CD4-positive, alpha-beta T cell treated with Interleukin-10 for 1 hour (primary cell): ENCODE measurements around the gene PDE5A.
"Not testable (repeated sequence)": the region's sequence is repeated elsewhere in the genome, so short reads cannot be mapped to it uniquely, and the experiment has no call there.

ENCODE experiments used
- DNase-seq: peaks from one replicate; pipeline ENCODE4 v3.0.0-alpha.2; 2020

PDE5A gene

DNA sequence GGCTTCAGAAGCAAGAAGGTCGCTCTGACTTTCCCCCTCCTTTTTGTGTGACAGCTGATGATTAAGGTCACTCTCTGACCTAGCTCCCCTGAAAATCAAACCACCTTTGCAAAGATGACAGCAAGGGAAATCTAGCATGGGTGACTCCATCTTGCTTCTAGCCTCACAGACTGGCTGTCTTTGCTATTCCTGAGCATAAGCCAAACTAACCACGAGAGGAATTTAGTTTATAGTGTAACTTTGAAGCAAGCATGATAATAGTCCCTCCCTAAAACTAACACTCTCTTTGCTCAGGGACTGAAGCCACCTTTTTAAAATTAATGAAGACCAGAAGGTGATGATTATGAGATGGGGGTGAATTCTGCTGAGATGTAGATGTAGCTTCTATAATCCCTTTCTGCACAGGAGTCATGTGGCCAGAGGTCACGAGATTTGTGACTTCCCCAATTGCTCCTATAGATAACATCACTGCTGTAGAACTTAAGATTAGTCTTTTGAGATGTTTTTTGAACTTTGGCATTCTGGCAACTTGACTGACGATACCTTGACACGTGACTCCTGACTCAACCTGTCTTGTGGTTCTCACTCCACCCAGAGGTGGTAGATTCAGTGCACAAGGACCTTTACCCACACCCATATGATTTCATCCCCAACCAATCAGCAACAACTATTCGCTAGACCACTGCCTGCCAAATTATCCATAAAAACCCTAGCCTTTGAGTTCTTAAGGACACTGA is 14.9 kb upstream of the PDE5A start:
- DNase-seq, result no peak

DNA sequence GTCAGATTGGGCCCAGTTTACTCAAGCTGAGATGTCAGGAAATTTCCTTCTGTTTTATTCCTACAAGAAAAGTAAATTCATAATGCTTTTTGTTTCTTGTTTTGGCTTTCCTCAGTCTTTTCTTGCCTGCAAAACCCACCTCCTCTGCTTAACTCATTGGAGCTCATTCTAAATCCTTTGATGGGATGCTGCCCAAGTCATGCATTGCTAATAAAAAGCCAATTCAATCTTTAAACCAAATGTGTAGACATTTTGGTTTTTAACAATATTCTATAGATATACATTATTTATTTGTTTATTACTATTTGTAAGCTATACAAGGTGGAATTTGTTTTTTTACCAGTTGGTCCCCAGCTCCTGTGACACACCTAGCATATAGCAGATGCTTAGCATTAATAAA is 13.2 kb upstream of the PDE5A start:
- no peak for DNase-seq

DNA sequence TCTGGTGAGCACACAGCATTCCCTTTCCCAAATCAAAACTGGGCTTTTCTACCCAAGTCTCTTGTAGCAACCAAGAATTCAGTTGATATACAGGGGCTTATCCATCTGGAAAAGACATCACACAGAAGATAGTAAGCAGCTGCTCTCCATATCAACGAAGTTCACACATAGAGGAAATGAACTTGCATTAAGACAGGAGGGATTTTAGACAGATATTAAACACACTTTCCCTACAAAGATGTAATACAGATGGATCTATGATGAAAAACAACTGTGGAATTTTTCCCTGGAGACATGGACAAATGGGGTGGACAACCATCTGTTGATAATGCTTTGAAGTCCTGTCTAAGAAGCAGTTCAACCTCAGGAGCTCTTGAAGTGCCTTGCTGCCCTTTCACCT is 9.8 kb upstream of the PDE5A start:
- DNase-seq, result no peak

DNA sequence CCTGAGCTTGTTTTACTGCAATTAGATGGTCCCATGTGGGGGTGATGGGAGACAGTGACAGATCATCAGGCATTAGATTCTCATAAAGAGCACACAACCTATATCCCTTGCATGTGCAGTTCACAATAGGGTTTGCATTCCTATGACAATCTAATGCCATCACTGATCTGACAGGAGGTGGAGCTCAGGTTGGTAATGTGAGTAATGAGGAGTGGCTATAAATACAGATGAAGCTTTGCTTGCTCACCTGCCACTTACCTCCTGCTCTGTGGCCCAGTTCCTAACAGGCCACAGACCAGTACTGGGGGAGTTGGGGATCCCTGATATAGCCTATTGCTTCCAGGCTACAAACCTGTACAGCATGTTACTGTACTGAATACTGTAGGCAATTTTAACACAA is 8.2 kb upstream of the PDE5A start:
- not testable (repeated sequence) for DNase-seq

DNA sequence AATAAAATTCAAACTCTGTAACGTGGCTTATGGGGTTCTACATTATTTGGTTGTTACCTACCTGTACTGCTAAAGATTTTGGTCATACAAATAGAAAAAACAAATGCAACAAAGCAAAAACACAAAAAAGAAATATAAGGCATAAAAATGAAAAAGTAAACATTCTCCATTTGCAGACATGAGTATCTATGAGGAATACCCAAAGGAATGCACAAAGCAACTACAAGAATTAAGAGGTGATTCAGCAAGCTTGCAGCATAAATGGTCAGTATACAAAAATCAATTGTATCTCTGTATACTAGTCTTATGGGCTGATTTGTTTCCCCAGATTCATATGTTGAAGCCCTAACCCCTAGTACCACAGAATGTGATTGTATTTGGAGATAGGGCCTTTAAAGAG is 3.6 kb upstream of the PDE5A start:
- no peak for DNase-seq

DNA sequence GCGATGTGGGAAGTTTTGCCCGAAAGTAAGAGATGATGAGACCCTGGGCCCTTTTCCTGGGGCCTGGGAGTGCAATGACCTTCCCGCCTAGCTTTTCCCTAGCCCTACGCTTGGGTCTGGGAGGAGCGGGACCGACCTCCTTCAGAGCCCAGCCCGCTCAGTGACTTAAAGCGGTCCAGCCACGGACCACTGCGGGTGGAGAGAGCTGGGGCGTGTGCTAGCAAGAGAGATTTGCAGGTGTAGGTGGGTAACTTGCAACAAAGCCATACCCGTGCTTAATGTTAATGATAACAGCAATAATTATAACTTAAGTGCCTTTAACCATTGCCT is 503 bp upstream of the PDE5A start:
- no peak for DNase-seq

DNA sequence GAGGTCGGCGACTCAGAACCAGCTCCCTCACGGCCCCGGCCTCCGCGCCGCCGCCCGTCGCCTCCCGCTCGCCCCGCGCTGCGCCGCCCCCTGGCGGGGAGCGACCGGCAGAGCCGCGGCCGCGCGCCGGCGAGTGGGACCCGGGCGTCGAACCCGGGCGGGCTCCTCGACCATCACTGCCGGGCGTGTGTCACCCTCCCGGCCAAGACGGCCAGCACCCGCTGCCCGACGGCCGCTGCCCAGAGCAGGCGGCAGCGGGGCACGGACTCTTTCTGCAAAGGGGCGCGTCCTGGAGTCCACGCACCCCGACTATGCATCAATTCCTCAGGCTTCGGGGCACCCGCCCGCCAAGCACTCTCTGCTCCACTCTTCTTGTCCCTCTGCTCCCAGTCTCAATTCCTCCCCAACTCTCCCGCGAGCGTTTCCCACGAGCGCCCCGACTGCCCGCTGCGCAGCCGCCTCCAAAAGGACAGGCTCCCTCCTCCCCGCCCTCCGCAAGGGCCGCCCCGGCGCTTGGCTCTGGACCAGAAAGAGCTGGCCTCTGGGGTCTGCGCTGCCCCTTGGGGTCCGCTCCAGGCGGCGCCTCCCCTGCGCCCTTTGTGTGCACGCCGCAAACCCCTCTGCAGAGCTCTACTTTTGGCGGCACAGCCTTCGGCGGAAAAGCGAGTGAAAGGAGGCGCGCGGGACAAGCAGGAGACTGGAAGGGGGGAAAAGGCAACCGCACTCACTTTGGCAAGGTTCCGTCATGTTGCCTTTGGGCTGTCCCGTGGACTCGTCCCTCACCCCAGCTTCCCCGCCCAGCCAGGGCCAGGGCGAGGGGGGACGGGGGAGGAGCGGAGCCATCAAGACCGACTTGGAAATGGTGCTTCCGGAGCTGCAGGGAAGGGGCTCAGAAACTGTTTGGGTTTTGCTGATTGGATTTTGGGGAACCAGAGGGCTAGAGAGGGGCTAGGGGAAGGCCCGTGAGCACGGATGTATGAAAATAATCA is 1.0 kb downstream of the PDE5A start:
- DNase-seq, result peak; percentile 53

DNA sequence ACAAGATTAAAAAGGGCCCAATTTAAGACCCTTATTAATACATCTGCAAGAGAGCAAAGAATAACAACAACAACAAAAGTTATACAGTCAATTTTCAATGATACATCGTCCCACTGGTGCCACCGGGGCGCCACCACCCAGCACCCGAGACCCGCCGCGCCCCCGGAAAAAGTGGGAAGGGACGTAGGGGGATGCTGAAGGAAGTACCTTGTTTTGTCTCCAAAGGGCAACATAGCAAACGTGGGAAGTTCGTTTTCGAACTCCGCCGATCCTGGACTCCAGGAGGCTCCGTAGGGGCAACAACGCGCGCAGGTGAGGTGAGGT is 1.7 kb downstream of the PDE5A start:
- DNase-seq, result no peak

DNA sequence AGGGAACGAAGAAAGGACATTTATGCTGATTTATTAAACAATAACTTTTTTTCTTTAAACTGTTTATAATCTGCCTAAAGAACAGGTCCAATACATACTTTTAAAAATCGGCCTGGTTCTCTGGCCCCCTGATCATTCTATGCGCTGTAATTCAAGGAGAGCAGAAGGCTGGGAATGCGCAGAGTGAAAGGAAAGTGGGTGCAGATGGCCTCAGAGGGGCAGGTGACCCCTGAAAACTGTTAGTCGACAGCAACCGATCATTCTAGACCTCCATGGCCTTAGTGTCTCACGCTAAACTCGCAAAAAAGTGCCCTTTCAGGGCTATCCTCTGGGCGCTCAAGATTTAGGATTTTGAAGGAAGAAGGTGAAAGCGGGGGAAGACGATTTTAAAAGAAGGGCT is 2.2 kb downstream of the PDE5A start:
- DNase-seq, result no peak

DNA sequence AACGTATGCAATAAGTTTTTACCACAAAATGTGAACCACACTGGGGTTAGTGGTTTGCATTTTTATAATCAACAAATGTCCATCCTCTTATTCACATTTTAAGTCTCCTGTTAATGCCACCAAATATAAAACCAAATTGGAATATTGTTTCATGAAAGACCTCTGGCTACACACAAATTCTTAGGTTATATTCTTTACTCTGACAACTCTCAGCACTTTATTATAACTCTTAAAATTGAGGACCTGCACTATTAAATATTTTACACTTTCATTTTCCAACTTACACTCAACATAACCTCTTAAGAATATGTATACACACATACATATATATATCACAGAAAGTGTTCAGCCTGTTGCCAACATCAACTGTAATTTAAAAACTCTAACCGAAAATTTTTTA is 2.8 kb downstream of the PDE5A start:
- no peak for DNase-seq

DNA sequence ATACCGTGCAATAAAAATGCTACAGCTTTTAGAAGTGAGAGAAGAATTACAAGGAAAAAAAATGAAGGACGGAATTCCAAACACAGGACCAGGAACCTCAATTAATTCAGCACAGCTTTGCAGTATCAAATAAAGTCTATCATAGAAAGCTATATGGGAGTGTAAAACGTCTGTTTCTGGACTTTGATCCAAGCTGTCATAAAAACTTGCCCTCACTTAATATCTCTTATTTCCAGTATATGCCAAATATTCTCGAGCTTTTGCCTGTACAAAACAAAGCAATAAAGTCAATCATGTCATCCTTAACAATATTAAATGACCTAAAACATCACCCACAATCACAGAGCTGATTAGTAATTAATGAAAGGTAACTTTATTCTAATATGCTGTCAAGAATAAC is 4.2 kb downstream of the PDE5A start:
- DNase-seq, result no peak

DNA sequence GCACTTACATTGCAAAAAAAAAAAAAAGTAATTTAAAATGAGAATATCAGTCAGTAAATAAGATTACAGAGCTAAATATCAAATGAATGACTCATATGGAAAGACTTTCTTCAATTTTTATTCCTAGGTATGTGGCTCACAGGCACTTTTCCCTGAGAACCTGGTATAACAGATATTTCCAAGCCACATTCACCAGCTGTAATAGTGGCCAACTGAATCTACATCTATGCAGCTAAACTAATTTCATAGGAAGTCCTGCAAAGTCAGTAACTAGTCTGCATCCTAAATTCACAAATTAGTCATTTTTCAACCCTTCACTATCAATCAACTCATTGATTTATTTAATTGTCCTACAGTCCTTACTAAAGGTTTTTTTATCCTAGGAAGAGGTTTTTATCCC is 5.6 kb downstream of the PDE5A start:
- no peak for DNase-seq

DNA sequence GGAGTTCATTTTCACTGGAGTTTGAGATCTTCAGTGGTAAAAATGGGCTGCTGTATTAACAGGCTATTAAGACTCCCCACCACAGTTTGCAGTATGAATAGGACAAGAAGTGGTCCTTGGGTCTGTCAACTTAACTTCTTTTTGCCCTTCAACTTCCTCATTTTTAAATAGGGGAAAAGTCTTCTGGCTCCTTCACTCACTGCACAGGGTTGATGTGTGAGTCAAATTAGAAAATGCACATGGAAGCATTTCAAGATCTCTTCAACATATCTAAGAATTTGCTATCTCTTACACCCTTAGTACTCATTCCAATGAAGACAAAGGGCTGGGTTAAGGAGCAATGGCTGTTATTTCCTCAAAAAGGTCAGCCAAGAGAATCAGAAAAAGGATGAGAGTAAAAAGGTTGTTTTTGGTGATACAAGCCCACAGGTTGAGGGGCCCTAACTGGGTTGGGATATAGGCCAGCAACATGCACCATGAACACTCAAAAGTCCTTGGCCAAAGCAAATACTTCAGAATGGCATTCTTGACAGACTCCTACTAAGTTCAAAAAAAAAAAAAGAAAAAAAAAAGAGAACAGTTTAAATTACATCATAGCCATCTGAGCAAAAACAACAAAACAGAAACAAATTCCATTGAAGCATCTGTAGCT is 13.4 kb downstream of the PDE5A start:
- no peak for DNase-seq

DNA sequence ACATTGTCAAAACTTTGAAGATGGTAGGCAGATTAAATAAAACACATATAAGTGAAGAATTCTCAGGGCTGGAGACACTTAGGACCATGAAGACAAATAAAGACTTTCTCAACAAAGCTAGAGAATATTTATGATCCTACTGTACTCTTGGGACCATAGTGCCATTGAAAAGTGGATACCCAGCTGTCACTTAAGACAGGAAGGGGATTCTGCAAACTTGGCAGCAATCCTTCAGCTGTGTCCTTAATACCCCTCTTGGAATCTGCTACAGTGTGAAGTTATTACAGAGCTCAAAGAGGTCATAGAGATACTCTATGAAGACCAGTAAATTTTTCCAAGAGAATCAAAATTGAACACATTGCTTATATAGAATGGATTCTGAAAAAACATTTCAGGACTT is 24.3 kb downstream of the PDE5A start:
- no peak for DNase-seq

DNA sequence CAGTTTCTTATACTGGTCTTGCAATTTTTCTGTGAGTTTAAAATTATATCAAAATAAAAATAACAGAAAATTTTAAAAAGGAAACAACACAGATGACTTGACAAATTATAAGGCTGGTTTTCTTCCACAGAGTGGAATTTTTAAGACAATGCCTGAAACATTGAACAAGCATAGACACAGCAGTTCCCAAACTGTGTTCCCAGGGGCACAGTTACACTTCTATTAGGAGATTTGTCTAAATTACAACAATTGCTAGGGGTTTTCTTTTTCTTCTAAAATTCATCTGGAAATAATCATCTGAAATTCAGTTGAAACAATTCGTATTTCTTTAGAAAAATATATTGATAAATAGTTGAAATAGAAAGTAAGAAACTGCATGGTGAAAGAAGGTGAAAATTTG is 26.2 kb downstream of the PDE5A start:
- no peak for DNase-seq

DNA sequence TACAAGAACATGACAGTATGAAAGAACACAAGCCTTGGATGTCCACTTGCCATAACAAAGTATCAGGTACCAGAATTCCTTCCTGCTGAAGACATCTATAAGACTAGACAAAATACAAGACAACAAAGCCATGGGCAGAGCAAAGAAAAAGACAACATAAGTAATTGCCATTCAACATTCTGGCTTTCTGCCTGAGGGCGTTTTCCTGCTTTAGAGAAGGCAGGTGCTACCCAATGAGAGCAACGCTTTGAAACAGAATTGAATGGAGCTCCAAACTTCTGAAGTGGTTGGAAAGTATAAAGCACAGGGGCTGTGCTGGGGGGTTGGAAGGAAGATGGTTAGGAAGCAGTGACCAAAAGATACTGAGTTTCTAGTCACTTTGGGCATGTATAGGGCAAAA is 30.1 kb downstream of the PDE5A start:
- no peak for DNase-seq

DNA sequence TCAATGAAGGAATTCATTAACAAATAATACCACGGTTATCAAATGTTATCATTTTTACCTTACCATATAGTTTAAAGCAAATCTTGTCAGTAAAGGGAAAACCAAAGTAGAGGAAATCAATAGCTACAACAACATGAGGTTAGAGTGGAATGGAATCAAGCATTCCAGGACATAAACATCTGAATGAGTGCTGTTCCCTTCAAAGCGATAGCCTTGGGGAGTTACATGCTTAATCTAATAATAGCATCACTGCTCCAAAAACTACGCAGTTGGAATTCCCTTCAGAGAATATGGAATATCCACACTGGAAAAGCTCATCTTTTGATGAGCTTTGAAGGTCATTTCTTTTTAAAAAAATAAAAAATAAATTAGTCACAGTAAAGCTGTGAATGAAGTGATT is 31.2 kb downstream of the PDE5A start:
- DNase-seq, result no peak

DNA sequence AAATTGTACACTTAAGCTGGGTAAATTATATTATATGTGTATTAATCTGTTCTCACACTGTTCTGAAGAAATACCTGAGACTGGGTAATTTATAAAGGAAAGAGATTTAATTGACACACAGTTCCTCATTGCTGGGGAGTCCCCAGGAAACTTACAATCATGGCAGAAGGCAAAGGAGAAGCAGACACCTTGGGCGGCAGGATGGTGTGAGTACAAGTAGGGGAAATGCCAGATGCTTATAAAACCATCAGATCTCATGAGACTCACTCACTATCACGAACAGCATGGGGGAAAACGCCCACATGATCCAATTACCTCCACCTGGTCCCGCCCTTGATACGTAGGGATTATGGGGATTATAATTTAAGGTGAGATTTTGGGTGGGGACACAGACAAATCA is 34.9 kb downstream of the PDE5A start:
- DNase-seq, result no peak

DNA sequence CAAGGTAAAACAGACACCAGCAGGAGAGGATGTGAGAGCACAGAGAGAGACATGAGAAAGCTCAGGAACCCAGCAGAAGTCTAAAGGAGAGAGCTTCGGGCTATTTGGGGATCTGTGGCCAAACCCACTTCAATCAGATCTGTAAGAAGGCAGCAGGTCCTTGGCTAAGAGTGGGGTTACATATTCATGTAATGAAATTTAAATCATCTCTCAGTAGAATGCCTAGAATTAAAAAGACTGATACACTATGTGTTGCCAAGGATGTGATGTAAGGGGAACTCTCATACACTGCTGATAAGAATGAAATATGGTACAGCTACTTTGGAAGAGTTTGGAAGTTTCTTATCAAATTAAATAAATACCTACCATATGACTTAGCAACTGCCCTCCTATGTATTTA is 35.8 kb downstream of the PDE5A start:
- DNase-seq, result no peak

DNA sequence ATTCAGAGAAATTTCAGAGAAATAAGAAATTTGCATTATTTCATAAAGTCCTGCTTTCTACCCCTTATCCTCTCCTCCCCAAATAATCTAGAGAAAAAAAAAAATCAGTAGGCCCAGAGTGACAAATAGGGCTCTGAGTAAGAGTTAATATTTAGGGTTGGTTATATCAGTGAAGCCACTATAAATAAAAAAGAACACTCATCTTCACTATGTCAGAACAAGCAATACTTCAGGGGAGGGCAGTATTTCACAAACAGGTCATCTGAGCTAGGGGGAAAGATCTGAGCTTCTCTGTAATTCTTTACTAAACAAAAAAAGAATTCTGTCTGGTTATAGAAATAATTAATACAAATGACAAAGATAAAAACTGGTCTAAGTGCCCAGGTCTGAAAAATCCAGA is 39.4 kb downstream of the PDE5A start:
- DNase-seq, result no peak

DNA sequence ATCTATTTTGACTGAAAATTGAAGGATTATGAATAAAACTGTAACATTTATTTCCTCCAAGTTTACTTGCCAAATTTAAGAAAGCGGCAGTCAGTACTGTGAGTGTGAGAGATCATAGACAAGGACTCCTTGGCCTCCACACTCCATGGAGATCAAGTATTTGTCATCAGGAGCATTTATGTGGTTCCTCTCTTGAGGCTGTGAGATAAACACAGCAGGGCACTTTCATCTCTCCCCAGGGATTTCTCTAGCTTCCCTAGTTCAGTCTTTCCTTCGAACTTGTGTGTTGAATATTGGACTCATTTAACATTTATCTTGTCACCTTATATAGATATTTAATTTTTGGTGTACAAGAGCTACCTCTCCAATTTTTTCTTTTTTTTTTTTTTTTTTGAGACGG is 40.8 kb downstream of the PDE5A start:
- DNase-seq, result no peak

DNA sequence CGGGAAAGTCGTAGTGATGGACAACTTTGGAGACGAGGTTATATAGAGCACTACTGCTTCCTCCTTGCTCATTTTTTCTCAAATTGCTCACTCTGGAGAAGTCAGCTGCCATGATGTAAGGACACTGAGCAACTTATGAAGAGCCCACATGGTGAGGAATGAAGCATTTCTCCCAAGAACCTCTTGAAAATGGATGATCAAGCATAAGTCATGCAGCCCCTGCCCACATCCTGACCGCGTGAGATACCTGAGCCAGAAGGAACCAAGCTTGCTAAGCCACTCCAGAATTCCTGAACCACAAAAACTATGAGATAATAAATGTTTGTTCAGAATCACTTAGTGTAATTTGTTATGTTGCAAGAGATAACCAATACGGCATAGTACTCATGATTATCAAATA is 42.8 kb downstream of the PDE5A start:
- DNase-seq, result no peak

DNA sequence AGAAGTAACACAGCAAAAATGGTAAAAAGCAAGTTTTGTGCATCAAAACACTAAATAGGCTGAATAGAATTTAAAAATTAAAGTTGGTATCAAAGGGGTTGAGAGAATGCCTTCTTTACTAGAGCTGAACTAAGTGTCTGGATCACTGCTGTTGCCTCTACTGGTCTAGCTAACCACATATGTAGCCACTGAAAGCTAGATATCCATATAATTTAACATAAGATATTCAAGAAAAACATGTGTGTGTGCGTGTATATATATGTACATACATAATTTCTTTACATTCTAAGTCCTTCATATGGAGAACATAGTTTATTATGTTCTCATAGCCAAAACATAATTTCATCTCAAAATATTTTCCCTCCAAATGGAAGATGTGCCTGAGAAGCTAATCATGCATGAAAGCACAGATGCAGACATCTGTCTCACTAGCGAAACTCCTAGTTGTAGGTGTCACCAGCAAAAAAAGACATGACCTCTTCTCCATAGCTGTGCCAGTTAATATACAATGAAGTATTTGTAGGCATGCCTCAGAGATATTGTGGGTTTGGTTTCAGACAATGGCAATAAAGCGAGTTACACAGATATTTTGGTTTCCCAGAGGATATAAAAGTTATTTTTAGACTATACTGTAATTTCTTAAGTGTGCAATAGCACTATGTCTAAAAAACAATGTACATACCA is 47.3 kb downstream of the PDE5A start:
- DNase-seq, result no peak

DNA sequence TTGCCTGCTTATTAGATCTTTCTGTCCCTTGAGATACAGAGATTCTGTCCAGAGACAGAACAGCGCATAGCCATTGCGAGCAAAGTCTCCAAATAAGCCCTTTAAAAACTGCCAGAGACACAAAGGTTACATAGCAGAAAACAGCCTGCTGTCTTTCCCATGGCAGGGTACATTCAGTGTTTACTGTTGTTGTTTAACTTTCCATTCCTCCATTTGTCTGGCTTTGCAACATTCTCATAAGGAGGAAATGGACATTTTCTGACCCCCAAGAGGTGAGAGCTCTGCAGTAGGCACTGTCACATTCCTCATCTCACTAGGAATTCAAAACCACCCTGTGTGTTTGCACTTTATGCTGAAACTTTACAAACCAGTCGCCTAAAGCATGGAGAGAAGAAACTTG is 48.3 kb downstream of the PDE5A start:
- no peak for DNase-seq
